ENCODE data around the gene TANGO6. TPM values are rescaled to one million over a fixed set of nuclear protein-coding genes. Genes with fewer than 3 reads are reported as not detected.

TANGO6 gene
- polyA plus RNA-seq, 1 experiment: 14.6 TPM

DNA sequence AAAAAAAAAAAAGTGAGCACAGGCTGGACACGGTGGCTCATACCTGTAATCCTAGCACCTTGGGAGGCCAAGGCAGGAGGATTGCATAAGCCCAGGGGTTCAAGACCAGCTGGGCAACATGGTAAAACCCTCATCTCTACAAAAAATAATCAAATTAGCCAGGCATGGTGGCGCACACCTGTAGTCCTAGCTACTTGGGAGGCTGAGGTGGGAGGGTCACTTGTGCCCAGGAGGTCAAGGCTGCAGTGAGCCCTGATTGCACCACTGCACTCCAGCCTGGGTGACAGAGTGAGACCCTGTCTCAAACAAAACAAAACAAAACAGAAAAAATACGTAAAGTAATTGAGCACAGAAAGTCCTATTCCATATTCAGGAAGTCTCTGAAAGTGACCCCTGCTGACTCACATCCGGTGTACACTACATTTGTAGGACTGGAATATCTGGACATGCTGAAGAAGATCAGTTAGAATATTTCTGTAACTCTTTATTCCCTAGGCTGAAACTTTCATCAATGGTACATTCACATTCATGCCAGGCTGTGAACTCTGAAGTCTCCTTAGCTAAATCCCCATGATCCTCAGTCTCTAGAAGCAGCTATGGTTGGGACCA lies 196.1 kb downstream of the TANGO6 start:
- no peak overlapping the region for H3K4me3 ChIP-seq (ENCODE audit: low read depth, low read length)
- POLR2A ChIA-PET: no interaction called here
- H3K36me3 ChIP-seq (ENCODE audit: control insufficient read depth, insufficient read depth, low read length): no peaks in the 10 kb centered on the region
- TF ChIP-seq, protein P1, sequence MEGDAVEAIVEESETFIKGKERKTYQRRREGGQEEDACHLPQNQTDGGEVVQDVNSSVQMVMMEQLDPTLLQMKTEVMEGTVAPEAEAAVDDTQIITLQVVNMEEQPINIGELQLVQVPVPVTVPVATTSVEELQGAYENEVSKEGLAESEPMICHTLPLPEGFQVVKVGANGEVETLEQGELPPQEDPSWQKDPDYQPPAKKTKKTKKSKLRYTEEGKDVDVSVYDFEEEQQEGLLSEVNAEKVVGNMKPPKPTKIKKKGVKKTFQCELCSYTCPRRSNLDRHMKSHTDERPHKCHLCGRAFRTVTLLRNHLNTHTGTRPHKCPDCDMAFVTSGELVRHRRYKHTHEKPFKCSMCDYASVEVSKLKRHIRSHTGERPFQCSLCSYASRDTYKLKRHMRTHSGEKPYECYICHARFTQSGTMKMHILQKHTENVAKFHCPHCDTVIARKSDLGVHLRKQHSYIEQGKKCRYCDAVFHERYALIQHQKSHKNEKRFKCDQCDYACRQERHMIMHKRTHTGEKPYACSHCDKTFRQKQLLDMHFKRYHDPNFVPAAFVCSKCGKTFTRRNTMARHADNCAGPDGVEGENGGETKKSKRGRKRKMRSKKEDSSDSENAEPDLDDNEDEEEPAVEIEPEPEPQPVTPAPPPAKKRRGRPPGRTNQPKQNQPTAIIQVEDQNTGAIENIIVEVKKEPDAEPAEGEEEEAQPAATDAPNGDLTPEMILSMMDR (IDR thresholded peaks at IDR 0.05; ENCODE audit: insufficient read depth, low read depth, low read length): no peak
- CTCF ChIA-PET: no interaction called here
- no peak for DNase-seq (ENCODE audit: low read depth)
- no peaks in the 10 kb centered on the region for H3K27me3 ChIP-seq (ENCODE audit: control insufficient read depth, insufficient read depth, low read length)

DNA sequence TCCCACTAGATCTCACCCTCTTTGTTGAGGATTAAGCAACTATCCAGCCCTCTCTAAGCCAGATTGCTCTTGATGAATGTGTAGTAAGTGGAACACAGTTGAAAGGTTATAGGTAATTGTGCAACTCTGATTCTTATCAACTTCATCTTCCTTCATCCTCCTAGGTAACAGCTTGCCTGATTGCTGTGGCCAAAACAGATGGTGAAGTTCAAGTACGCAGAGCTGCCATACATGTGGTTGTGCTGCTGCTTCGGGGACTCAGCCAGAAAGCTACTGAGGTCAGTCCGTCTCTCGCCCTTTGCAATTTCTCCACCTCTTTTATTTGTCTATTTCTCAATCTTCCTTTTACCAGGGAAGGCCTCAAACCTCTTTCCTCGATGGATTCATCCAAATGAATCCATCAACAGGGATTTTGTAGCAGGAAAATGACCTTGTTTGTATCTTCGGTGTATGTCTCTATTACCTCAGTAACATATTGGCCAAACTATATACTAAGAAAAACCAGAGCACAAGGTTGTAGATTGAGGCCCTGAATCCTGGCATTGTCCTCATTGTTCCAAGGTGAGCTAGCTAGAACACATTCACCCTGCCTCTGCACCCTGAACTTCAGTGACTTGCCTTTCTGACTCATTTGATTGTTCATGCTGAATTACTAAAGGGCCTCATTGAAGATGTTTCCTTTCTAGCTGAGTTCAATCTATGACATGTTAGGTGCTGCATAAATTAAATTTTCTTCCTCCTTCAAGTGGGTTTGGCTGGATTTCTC lies 197.0 kb downstream of the TANGO6 start:
- no peaks in the 10 kb centered on the region for H3K27me3 ChIP-seq (ENCODE audit: control insufficient read depth, insufficient read depth, low read length)
- H3K36me3 ChIP-seq (ENCODE audit: control insufficient read depth, insufficient read depth, low read length): no peaks in the 10 kb centered on the region
- POLR2A ChIA-PET: no interaction called here
- TF ChIP-seq, protein P1 (IDR thresholded peaks at IDR 0.05; ENCODE audit: insufficient read depth, low read depth, low read length): no peak
- H3K4me3 ChIP-seq (ENCODE audit: low read depth, low read length): no peak overlapping the region
- no peak for DNase-seq (ENCODE audit: low read depth)
- CTCF ChIA-PET: no interaction called here

DNA sequence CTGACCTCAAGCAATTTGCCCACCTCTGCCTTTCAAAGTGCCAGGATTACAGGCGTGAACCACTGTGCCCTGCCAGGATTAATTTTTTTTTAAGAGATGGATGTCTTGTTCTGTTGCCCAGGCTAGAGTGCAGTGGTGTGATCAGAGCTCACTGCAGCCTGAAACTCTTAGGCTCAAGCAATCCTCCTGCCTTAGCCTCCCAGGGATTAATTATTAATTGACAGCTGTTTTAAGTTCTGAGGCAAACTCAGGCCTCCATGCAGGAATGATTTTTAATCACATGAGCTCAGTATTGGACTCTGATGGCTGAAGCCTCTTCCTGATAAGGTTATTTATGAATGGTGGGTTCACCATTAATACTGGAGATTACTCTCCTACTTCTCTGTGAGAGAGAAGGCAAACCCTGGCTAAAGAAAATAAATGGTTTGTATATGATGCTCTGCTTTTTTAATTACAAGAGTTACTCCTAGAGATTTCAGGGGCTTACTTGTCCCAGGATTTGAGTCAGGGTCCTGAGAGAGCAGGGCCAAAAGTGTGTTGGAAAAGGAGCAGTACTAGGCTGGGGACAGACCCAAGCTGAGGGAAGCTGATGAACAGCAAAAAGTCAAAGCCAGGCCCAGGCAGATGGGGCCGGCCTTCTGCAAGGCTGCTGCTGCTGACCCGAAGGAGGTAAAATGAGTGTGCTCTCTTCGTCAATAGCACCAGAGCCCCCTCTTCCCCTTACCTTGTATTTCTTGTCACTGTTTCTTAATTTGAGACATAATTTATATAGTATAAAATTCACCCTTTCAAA lies 205.2 kb downstream of the TANGO6 start:
- CTCF ChIA-PET: no interaction called here
- H3K4me3 ChIP-seq (ENCODE audit: low read depth, low read length): no peak overlapping the region
- no peaks in the 10 kb centered on the region for H3K27me3 ChIP-seq (ENCODE audit: control insufficient read depth, insufficient read depth, low read length)
- POLR2A ChIA-PET: no interaction called here
- DNase-seq (ENCODE audit: low read depth): no peak
- no peaks in the 10 kb centered on the region for H3K36me3 ChIP-seq (ENCODE audit: control insufficient read depth, insufficient read depth, low read length)
- TF ChIP-seq, protein P1 (IDR thresholded peaks at IDR 0.05; ENCODE audit: insufficient read depth, low read depth, low read length): no peak

DNA sequence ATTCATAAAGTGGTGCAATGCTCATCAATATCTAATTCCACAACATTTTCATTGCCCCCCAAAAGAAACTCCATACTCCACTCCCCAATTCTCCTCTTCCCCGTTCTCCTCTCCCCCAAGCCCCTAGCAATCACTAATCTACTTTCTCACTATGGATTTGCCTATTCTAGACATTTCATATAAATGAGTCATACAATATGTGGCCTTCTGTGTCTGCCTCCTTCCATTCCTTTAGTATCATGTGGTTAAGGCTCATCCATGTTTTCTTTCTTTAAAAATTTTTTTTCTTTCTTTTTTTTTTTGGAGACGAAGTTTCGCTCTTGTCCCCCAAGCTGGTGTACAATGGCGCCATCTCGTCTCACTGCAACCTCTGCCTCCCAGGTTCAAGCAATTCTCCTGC lies 205.8 kb downstream of the TANGO6 start:
- TF ChIP-seq, protein P1 (IDR thresholded peaks at IDR 0.05; ENCODE audit: insufficient read depth, low read depth, low read length): no peak
- Histone ChIP-seq H3K4me3 (ENCODE audit: low read depth, low read length) (no peak overlapping the region), H3K36me3 (ENCODE audit: control insufficient read depth, insufficient read depth, low read length) (no peaks in the 10 kb centered on the region), H3K27me3 (ENCODE audit: control insufficient read depth, insufficient read depth, low read length) (no peaks in the 10 kb centered on the region)
- peak; percentile 11 for DNase-seq (ENCODE audit: low read depth)
- CTCF ChIA-PET: interaction anchor here (1.2 kb wide), 1 partner anchor 19 kb away, joined by 3 read pairs; no protein-coding TSS in a partner anchor
- POLR2A ChIA-PET: no interaction called here

All from BJ (cell line).